HS-5 (cell line): ENCODE measurements around the gene CXorf49B.

Experiments
- DNase-seq: peaks from one replicate; pipeline ENCODE4 v3.0.0-alpha.2; 2012; ENCODE audit warnings: low read depth

Gene CXorf49B

GRCh38 chrX:71815906-71816156 lies 52.7 kb downstream of the CXorf49B start:
- no peak for DNase-seq
